ENCODE data around the gene NCKAP5. TPM values are rescaled to one million over a fixed set of nuclear protein-coding genes. Genes with fewer than 3 reads are reported as not detected.

The NCKAP5 gene
- total RNA-seq, 6 donors from 2014 or later: 22.1 to 51.1 (median 41.4) TPM

- no peaks in the 10 kb centered on the region for H3K36me3 ChIP-seq
- H3K27me3 ChIP-seq: no peaks in the 10 kb centered on the region
- WGBS, 2 donors: 91 to 93% methylated on average over 6 of the region's 6 CpGs
- no peak overlapping the region for H3K4me3 ChIP-seq
- H3K27ac ChIP-seq: no peak overlapping the region
- no peaks in the 10 kb centered on the region for H3K9me3 ChIP-seq
- DNase-seq (no peak), ATAC-seq (ENCODE audit: low FRiP score in 2 of 2) (no peak)
- no peak for TF ChIP-seq EP300 (IDR thresholded peaks at IDR 0.05)
- no peak for TF ChIP-seq CTCF (IDR thresholded peaks at IDR 0.05)
- no peak for TF ChIP-seq POLR2AphosphoS5 (IDR thresholded peaks at IDR 0.05)
- no peak for TF ChIP-seq POLR2A (IDR thresholded peaks at IDR 0.05)
- peaks cover 7 to 14% (median 8%) of the 10 kb centered on the region in 4 donors for H3K4me1 ChIP-seq
These were observed 67.3 kb downstream of the NCKAP5 start for GRCh38 chr2:133500917-133501316.

GRCh38 chr2:133498662-133499585, 69.3 kb downstream of the NCKAP5 start:
- TF ChIP-seq POLR2AphosphoS5 (IDR thresholded peaks at IDR 0.05) (no peak), EP300 (IDR thresholded peaks at IDR 0.05) (no peak), CTCF (IDR thresholded peaks at IDR 0.05) (no peak), POLR2A (IDR thresholded peaks at IDR 0.05) (no peak)
- Histone ChIP-seq H3K36me3 (no peaks in the 10 kb centered on the region), H3K27ac (no peak overlapping the region), H3K27me3 (no peaks in the 10 kb centered on the region), H3K4me1 (no peaks in the 10 kb centered on the region), H3K4me3 (no peak overlapping the region), H3K9me3 (no peaks in the 10 kb centered on the region)
- DNase-seq (no peak), ATAC-seq (ENCODE audit: low FRiP score in 2 of 2) (no peak)
- WGBS, 2 donors: 80 to 87% methylated on average over 8 of the region's 8 CpGs

- H3K4me3 ChIP-seq: no peak overlapping the region
These were observed 70.2 kb downstream of the NCKAP5 start for GRCh38 chr2:133497951-133498565.

GRCh38 chr2:133497270-133497893, 70.9 kb downstream of the NCKAP5 start:
- no peak for ATAC-seq (ENCODE audit: low FRiP score in 2 of 2)
- WGBS, 2 donors: 51 to 57% methylated on average over 3 of the region's 3 CpGs
- TF ChIP-seq EP300 (IDR thresholded peaks at IDR 0.05) (no peak), POLR2AphosphoS5 (IDR thresholded peaks at IDR 0.05) (no peak), CTCF (IDR thresholded peaks at IDR 0.05) (no peak), POLR2A (IDR thresholded peaks at IDR 0.05) (no peak)
- no peak for DNase-seq
- H3K36me3 ChIP-seq: no peaks in the 10 kb centered on the region
- H3K9me3 ChIP-seq: no peaks in the 10 kb centered on the region
- H3K4me1 ChIP-seq: no peaks in the 10 kb centered on the region
- H3K4me3 ChIP-seq: no peak overlapping the region
- H3K27me3 ChIP-seq: no peaks in the 10 kb centered on the region
- no peak overlapping the region for H3K27ac ChIP-seq

More at GRCh38 chr2:133497951-133498565, 70.2 kb downstream of the NCKAP5 start:
- ATAC-seq (ENCODE audit: low FRiP score in 2 of 2) (no peak), DNase-seq (no peak)
- WGBS, 2 donors: 59 to 63% methylated on average over 6 of the region's 6 CpGs
- TF ChIP-seq CTCF (IDR thresholded peaks at IDR 0.05) (no peak), POLR2AphosphoS5 (IDR thresholded peaks at IDR 0.05) (no peak), POLR2A (IDR thresholded peaks at IDR 0.05) (no peak), EP300 (IDR thresholded peaks at IDR 0.05) (no peak)
- Histone ChIP-seq H3K27ac (no peak overlapping the region), H3K9me3 (no peaks in the 10 kb centered on the region), H3K4me1 (no peaks in the 10 kb centered on the region), H3K27me3 (no peaks in the 10 kb centered on the region), H3K36me3 (no peaks in the 10 kb centered on the region)

All from upper lobe of left lung (tissue), 6 donors.